ENCODE data around the gene IFITM10. TPM values are rescaled to one million over a fixed set of nuclear protein-coding genes. Genes with fewer than 3 reads are reported as not detected.
"Not testable (repeated sequence)": the region's sequence is repeated elsewhere in the genome, so short reads cannot be mapped to it uniquely, and the experiment has no call there.

Gene IFITM10
- total RNA-seq, 2 donors from 2014 or later, result 27.2 to 28.6 TPM

- Histone ChIP-seq H3K4me3 (no peak overlapping the region), H3K9me3 (no peaks in the 10 kb centered on the region), H3K27me3 (replicated peaks; ENCODE audit: insufficient read depth) (no peaks in the 10 kb centered on the region), H3K36me3 (no peaks in the 10 kb centered on the region), H3K4me1 (ENCODE audit: control insufficient read depth in 1 of 2, low read depth in 2 of 2) (peaks cover 5 to 16% of the 10 kb centered on the region in 2 donors), H3K27ac (no peak overlapping the region)
- TF ChIP-seq CTCF (IDR thresholded peaks at IDR 0.05), result no peak
- ATAC-seq (ENCODE audit: insufficient number of reproducible peaks, low FRiP score, low read depth), result no peak
- DNase-seq (ENCODE audit: low spot score), result no peak
Observed at GRCh38 chr11:1690167-1691025, 60.0 kb downstream of the IFITM10 start.

GRCh38 chr11:1689250-1690166 is 60.9 kb downstream of the IFITM10 start:
- not testable (repeated sequence) for ATAC-seq (ENCODE audit: insufficient number of reproducible peaks, low FRiP score, low read depth); H3K36me3 ChIP-seq

GRCh38 chr11:1688336-1688947 is 62.0 kb downstream of the IFITM10 start:
- H3K27me3 ChIP-seq (replicated peaks; ENCODE audit: insufficient read depth); H3K27ac ChIP-seq; ATAC-seq (ENCODE audit: insufficient number of reproducible peaks, low FRiP score, low read depth); H3K36me3 ChIP-seq; H3K9me3 ChIP-seq; DNase-seq (ENCODE audit: low spot score); H3K4me3 ChIP-seq; H3K4me1 ChIP-seq (ENCODE audit: control insufficient read depth in 1 of 2, low read depth in 2 of 2): not testable (repeated sequence)

More at GRCh38 chr11:1689250-1690166, 60.9 kb downstream of the IFITM10 start:
- not testable (repeated sequence) for H3K9me3 ChIP-seq; H3K4me3 ChIP-seq; DNase-seq (ENCODE audit: low spot score); H3K27ac ChIP-seq; H3K27me3 ChIP-seq (replicated peaks; ENCODE audit: insufficient read depth)
- peaks cover 5 to 16% of the 10 kb centered on the region in 2 donors for H3K4me1 ChIP-seq (ENCODE audit: control insufficient read depth in 1 of 2, low read depth in 2 of 2)

GRCh38 chr11:1686220-1686619 is 64.2 kb downstream of the IFITM10 start:
- H3K27ac ChIP-seq; H3K4me1 ChIP-seq (ENCODE audit: control insufficient read depth in 1 of 2, low read depth in 2 of 2); H3K36me3 ChIP-seq; H3K4me3 ChIP-seq; DNase-seq (ENCODE audit: low spot score); H3K27me3 ChIP-seq (replicated peaks; ENCODE audit: insufficient read depth); ATAC-seq (ENCODE audit: insufficient number of reproducible peaks, low FRiP score, low read depth); H3K9me3 ChIP-seq: not testable (repeated sequence)

GRCh38 chr11:1684886-1685874 is 65.2 kb downstream of the IFITM10 start:
- not testable (repeated sequence) for H3K4me1 ChIP-seq (ENCODE audit: control insufficient read depth in 1 of 2, low read depth in 2 of 2); H3K4me3 ChIP-seq; ATAC-seq (ENCODE audit: insufficient number of reproducible peaks, low FRiP score, low read depth)

GRCh38 chr11:1683904-1684572 is 66.4 kb downstream of the IFITM10 start:
- not testable (repeated sequence) for H3K4me1 ChIP-seq (ENCODE audit: control insufficient read depth in 1 of 2, low read depth in 2 of 2); ATAC-seq (ENCODE audit: insufficient number of reproducible peaks, low FRiP score, low read depth); DNase-seq (ENCODE audit: low spot score)

More at GRCh38 chr11:1684886-1685874, 65.2 kb downstream of the IFITM10 start:
- H3K36me3 ChIP-seq; H3K27me3 ChIP-seq (replicated peaks; ENCODE audit: insufficient read depth); H3K27ac ChIP-seq; DNase-seq (ENCODE audit: low spot score); H3K9me3 ChIP-seq: not testable (repeated sequence)

GRCh38 chr11:1683216-1683615 is 67.2 kb downstream of the IFITM10 start:
- not testable (repeated sequence) for H3K36me3 ChIP-seq; H3K4me1 ChIP-seq (ENCODE audit: control insufficient read depth in 1 of 2, low read depth in 2 of 2); H3K9me3 ChIP-seq; ATAC-seq (ENCODE audit: insufficient number of reproducible peaks, low FRiP score, low read depth); H3K27me3 ChIP-seq (replicated peaks; ENCODE audit: insufficient read depth); H3K27ac ChIP-seq; H3K4me3 ChIP-seq; DNase-seq (ENCODE audit: low spot score)

More at GRCh38 chr11:1683904-1684572, 66.4 kb downstream of the IFITM10 start:
- not testable (repeated sequence) for H3K36me3 ChIP-seq; H3K9me3 ChIP-seq; H3K27ac ChIP-seq; H3K4me3 ChIP-seq; H3K27me3 ChIP-seq (replicated peaks; ENCODE audit: insufficient read depth)
